Measurements from ENCODE around the gene GFRA1.
A peak's percentile ranks its signal among the peaks of the same experiment; 100 is the strongest.

Gene GFRA1

DNA sequence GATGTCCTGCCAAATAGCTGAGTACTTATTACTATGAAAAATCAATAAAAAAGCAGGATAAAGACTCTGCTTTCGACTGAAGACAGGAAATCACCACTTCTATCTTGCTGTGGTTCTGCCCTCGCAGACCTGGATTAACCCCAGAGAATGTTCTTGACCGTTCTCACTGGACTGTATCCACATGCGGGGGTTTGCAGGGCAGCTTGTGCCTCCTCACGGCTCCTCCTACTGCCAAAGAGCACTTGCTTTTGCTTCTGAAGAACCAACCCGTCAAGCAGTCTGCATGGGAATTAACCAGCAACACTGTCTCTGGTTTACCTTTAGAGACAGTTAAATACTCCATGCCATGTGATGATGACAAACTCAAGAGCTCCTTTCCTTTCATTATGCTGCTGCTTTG is 184.0 kb downstream of the GFRA1 start:
- Mint-ChIP-seq H3K36me3 (ENCODE audit: low read depth) (peaks cover 4% of the 10 kb centered on the region), H3K27me3 (ENCODE audit: low read depth) (peaks cover 4% of the 10 kb centered on the region), H3K9me3 (no peaks in the 10 kb centered on the region), H3K4me1 (peaks cover 63% of the 10 kb centered on the region), H3K4me3 (no peak overlapping the region), H3K27ac (peak overlapping the region in 1 of 3 experiments; percentile 61)
- TF ChIP-seq, protein P1, sequence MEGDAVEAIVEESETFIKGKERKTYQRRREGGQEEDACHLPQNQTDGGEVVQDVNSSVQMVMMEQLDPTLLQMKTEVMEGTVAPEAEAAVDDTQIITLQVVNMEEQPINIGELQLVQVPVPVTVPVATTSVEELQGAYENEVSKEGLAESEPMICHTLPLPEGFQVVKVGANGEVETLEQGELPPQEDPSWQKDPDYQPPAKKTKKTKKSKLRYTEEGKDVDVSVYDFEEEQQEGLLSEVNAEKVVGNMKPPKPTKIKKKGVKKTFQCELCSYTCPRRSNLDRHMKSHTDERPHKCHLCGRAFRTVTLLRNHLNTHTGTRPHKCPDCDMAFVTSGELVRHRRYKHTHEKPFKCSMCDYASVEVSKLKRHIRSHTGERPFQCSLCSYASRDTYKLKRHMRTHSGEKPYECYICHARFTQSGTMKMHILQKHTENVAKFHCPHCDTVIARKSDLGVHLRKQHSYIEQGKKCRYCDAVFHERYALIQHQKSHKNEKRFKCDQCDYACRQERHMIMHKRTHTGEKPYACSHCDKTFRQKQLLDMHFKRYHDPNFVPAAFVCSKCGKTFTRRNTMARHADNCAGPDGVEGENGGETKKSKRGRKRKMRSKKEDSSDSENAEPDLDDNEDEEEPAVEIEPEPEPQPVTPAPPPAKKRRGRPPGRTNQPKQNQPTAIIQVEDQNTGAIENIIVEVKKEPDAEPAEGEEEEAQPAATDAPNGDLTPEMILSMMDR (IDR thresholded peaks at IDR 0.05; ENCODE audit: unreplicated experiment in 3 of 3), result no peak

DNA sequence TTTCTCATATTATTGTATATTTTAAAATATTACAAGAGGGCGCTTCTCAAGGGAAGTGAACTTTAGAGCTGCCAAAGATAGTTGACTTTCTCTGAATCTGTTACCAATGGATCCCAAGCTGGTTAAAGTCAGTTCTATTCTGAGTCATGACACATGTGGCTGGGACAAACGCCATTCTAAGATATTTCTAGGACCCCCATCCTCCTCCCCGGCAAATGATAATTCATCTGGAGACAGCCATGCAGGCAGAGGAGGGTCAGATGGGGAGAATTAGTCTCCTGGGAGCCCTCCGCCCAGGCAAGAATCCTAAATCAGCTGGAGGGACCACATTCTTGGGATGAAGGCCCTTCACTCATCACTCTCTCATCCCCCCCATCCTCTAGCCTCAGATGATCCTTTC is 187.7 kb downstream of the GFRA1 start:
- TF ChIP-seq, protein P1 (IDR thresholded peaks at IDR 0.05; ENCODE audit: unreplicated experiment in 3 of 3), result no peak
- Mint-ChIP-seq H3K9me3 (no peaks in the 10 kb centered on the region), H3K36me3 (ENCODE audit: low read depth) (peaks cover 8% of the 10 kb centered on the region), H3K4me3 (no peak overlapping the region), H3K27ac (peak overlapping the region in 2 of 3 experiments; percentile 17 to 41), H3K4me1 (peaks cover 45% of the 10 kb centered on the region), H3K27me3 (ENCODE audit: low read depth) (peaks cover 7% of the 10 kb centered on the region)

DNA sequence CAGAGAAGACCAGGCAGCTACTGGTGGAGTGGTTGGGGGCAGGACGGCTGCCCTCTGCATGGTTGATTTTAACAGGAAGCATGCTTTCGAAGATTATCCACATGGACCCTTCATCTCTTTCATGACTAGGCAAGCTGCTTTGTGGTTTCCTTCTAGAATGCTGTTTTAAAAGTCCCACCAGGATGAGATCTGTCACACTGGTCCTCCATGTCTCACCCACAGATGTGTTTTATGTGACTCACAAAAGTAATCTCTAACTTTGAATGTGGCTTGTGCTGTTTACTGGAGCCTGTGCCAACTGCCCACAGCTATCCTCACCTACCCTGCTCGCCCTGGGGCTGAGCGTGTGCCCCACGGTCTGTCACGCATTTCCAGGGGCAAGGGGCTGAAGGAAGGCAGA is 188.8 kb downstream of the GFRA1 start:
- H3K4me3 Mint-ChIP-seq, result no peak overlapping the region
- H3K27ac Mint-ChIP-seq, result peak overlapping the region in 2 of 3 experiments; percentile 9 to 68

DNA sequence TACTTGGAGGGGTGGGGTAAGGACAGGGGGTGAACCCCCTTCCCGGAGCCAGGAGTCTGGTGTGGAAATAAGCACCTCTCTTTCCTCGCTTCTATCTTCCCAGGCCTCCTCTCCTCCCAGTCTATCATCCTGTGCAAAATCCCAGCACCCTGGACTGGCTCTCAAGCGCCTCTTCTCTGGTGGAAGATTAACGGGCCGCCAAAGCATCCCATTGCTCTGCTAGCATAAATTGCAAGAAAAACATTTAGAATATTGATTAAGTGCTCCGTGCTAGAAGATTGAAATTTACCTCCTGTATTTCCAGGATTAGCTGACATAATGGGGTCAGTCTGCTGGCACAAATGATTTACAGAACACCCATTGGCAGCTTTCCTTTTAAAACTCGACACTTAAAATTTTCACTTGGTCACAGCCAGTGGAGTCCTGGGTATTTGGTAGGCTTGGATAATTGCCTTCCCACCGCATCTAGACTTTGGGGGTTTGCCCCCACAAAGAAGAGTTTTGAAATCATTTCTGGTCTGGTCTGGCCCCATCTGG is 189.7 kb downstream of the GFRA1 start:
- H3K9me3 Mint-ChIP-seq, result no peaks in the 10 kb centered on the region
- peaks cover 48% of the 10 kb centered on the region for H3K4me1 Mint-ChIP-seq
- peaks cover 7% of the 10 kb centered on the region for H3K27me3 Mint-ChIP-seq (ENCODE audit: low read depth)
- no peak overlapping the region for H3K4me3 Mint-ChIP-seq
- no peak overlapping the region for H3K27ac Mint-ChIP-seq
- H3K36me3 Mint-ChIP-seq (ENCODE audit: low read depth), result peaks cover 14% of the 10 kb centered on the region
- TF ChIP-seq, protein P1 (IDR thresholded peaks at IDR 0.05; ENCODE audit: unreplicated experiment in 3 of 3), result no peak

More for the DNA sequence above, 188.8 kb downstream of the GFRA1 start:
- Mint-ChIP-seq H3K36me3 (ENCODE audit: low read depth) (peaks cover 14% of the 10 kb centered on the region), H3K4me1 (peaks cover 47% of the 10 kb centered on the region), H3K27me3 (ENCODE audit: low read depth) (peaks cover 7% of the 10 kb centered on the region), H3K9me3 (no peaks in the 10 kb centered on the region)
- TF ChIP-seq, protein P1 (IDR thresholded peaks at IDR 0.05; ENCODE audit: unreplicated experiment in 3 of 3), result no peak

DNA sequence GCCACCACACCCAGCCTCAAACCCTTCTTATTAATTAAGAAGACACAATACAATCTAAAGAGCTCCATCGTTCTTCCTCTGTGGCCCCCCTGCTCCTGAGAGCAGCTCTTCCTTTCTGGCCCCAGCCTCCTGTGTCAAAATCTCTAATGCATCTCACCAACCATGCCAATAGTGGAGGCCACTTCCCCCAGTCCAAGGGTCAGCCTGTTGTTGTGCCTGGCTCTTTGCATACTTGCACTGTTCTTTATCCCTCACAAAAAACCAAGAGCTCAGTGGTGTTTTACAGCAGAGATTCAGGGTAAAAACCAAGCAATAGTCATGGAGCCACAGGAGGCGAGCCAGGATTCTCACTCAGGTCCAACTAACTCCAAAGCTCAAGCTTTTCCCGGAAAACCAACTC is 190.2 kb downstream of the GFRA1 start:
- Mint-ChIP-seq H3K4me3 (no peak overlapping the region), H3K27me3 (ENCODE audit: low read depth) (peaks cover 7% of the 10 kb centered on the region), H3K36me3 (ENCODE audit: low read depth) (peaks cover 10% of the 10 kb centered on the region), H3K27ac (peak overlapping the region in 1 of 3 experiments; percentile 26), H3K4me1 (peaks cover 48% of the 10 kb centered on the region), H3K9me3 (no peaks in the 10 kb centered on the region)
- TF ChIP-seq, protein P1 (IDR thresholded peaks at IDR 0.05; ENCODE audit: unreplicated experiment in 3 of 3), result no peak

DNA sequence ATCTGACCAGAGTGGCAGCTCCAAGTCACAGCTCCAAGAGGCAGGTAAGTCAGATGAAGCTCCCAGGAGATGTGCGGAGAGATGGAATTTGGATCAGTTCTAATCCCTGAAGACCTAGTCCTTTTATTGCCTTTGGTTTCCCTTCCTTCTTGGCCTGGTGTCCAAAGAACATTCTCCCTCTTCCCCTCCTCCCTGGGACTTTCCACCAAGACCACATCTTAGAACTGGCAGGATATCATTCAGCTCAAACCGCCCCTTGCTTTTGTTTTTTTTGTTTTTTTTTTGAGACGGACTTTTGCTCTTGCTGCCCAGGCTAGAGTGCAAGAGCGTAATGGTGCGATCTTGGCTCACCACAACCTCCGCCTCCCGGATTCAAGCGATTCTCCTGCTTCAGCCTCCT is 190.8 kb downstream of the GFRA1 start:
- H3K4me3 Mint-ChIP-seq, result no peak overlapping the region
- no peaks in the 10 kb centered on the region for H3K9me3 Mint-ChIP-seq
- H3K27ac Mint-ChIP-seq, result peak overlapping the region in 1 of 3 experiments; percentile 34
- TF ChIP-seq, protein P1 (IDR thresholded peaks at IDR 0.05; ENCODE audit: unreplicated experiment in 3 of 3), result no peak
- peaks cover 7% of the 10 kb centered on the region for H3K27me3 Mint-ChIP-seq (ENCODE audit: low read depth)
- H3K36me3 Mint-ChIP-seq (ENCODE audit: low read depth), result peaks cover 10% of the 10 kb centered on the region
- H3K4me1 Mint-ChIP-seq, result peaks cover 47% of the 10 kb centered on the region

All from nephron (organoid).